Stimulated activated CD4-positive, alpha-beta T cell treated with anti-CD3 and anti-CD28 coated beads, Interleukin-15, amount 100 ng/mL, for 48 hours (primary cell): ENCODE data around the gene PXN.

Experiments
- DNase-seq, 2 donors: peaks; one replicate each; pipeline ENCODE4 v3.0.0-alpha.2; 2020; ENCODE audit warnings: low read depth in 2 of 2

The PXN gene

GRCh38 chr12:120265473-120266179, at the start of gene PXN:
TSS of gene PXN (minus strand) at chr12:120265730. CDS start at chr12:120265629, 101 bp downstream.
- peak; percentile 76 to 87 for DNase-seq

- no peak for DNase-seq
Measured at GRCh38 chr12:120314220-120314619, 48.7 kb upstream of the PXN start.

- peak; percentile 76 to 86 for DNase-seq
Measured at GRCh38 chr12:120301962-120302815, 36.7 kb upstream of the PXN start, which contains the start of gene SIRT4. TSS of gene SIRT4 (plus strand) at chr12:120302321. CDS start at chr12:120303562, 1,241 bp downstream.

- peak; percentile 77 to 78 for DNase-seq
Measured at GRCh38 chr12:120292661-120293531, 27.4 kb upstream of the PXN start, which contains the start of gene RNU4-1. TSS of gene RNU4-1 (minus strand) at chr12:120293237.

GRCh38 chr12:120292411-120292660, 26.8 kb upstream of the PXN start:
- DNase-seq = no peak

- DNase-seq = peak in 1 of 2 donors; percentile 36
Measured at GRCh38 chr12:120290609-120291305, 25.2 kb upstream of the PXN start.

GRCh38 chr12:120287491-120287890, 22.0 kb upstream of the PXN start:
- no peak for DNase-seq

GRCh38 chr12:120286768-120287490, 21.4 kb upstream of the PXN start:
- DNase-seq = no peak

- no peak for DNase-seq
Measured at GRCh38 chr12:120284381-120284780, 18.9 kb upstream of the PXN start.

- DNase-seq = no peak
Measured at GRCh38 chr12:120283318-120283717, 17.8 kb upstream of the PXN start.

GRCh38 chr12:120278137-120279069, 12.9 kb upstream of the PXN start:
- DNase-seq = no peak

- DNase-seq = no peak
Measured at GRCh38 chr12:120276734-120277133, 11.2 kb upstream of the PXN start.

- no peak for DNase-seq
Measured at GRCh38 chr12:120267736-120268135, 2.2 kb upstream of the PXN start.

GRCh38 chr12:120266180-120266870, 795 bp upstream of the PXN start:
- DNase-seq = no peak

GRCh38 chr12:120264904-120265472, 542 bp downstream of the PXN start:
- no peak for DNase-seq

- DNase-seq = no peak
Measured at GRCh38 chr12:120264086-120264903, 1.2 kb downstream of the PXN start.

GRCh38 chr12:120263748-120264085, 1.8 kb downstream of the PXN start:
- no peak for DNase-seq
